Breast epithelium (tissue), 4 donors: ENCODE measurements around the gene AIDA. TPM values are rescaled to one million over a fixed set of nuclear protein-coding genes. Genes with fewer than 3 reads are reported as not detected.

Source experiments
- DNase-seq, 2 donors: peaks; one replicate each; pipeline ENCODE4 v3.0.0-alpha.2; 2019; ENCODE audit warnings: low spot score in 2 of 2
- H3K27ac ChIP-seq, 2 donors: fragments of 200-600 bp; sonication (generic) in 1 of 2; one replicate each; pipeline ENCODE4 v1.5.1; 2016 to 2019; ENCODE audit warnings: mild to moderate bottlenecking in 1 of 2
- H3K27me3 ChIP-seq, 2 donors: fragments of 200-600 bp; sonication (generic) in 1 of 2; one replicate each; pipeline versions ENCODE4 v1.5.1 to v1.6.0; 2017 to 2019; ENCODE audit warnings: control low read depth in 1 of 2, mild to moderate bottlenecking in 1 of 2
- H3K36me3 ChIP-seq: fragments of 200-600 bp; one replicate; pipeline ENCODE4 v1.5.1; 2019
- H3K4me1 ChIP-seq, 2 donors: fragments of 200-600 bp; sonication (generic); one replicate each; pipeline ENCODE4 v1.5.1; 2016 to 2019; ENCODE audit warnings: control low read depth in 1 of 2
- H3K4me3 ChIP-seq, 3 donors: fragments of 200-600 bp; sonication (generic); 1 replicate in 2 of 3; 2 replicates in 1 of 3; pipeline ENCODE4 v1.5.1; 2016 to 2019; ENCODE audit warnings: mild to moderate bottlenecking in 3 of 3, moderate library complexity in 2 of 3
- H3K9me3 ChIP-seq, 2 donors: fragments of 200-600 bp; sonication (generic) in 1 of 2; one replicate each; pipeline ENCODE4 v1.5.1; 2016 to 2019; ENCODE audit warnings: control low read depth in 1 of 2
- POLR2A ChIP-seq: fragments of 450-650 bp; IDR thresholded peaks from one replicate; pipeline ENCODE4 v1.6.1; 2016; ENCODE audit warnings: antibody characterized with exemption, mild to moderate bottlenecking, moderate library complexity
- POLR2AphosphoS5 ChIP-seq, 3 donors: sonication (generic); formaldehyde crosslinking; IDR thresholded peaks; one replicate each; pipeline ENCODE4 v1.6.1; 2017; ENCODE audit warnings: antibody characterized with exemption in 3 of 3
- intact Hi-C: fragments of 100-400 bp; cut with DNase I; formaldehyde crosslinking; loops from one replicate; pipeline ENCODE4 v1.15.1; 2023; ENCODE audit warnings: low total_unique reads
- total RNA-seq, 3 donors: library from RNA; depleted of rRNA; stranded (reverse); fragments of >200 nt; gene quantifications; one replicate each; pipeline ENCODE4 v1.1.0, GENCODE V29; 2016
- TF ChIP-seq, protein P1 (sequence below), 3 donors: fragments of 450-650 bp; IDR thresholded peaks; one replicate each; pipeline ENCODE4 v1.5.1; 2016 to 2017; ENCODE audit warnings: antibody characterized with exemption in 3 of 3, mild to moderate bottlenecking in 3 of 3, moderate library complexity in 3 of 3

The AIDA gene
- total RNA-seq, 3 donors from 2014 or later = 52.2 to 88.0 (median 58.3) TPM

- Histone ChIP-seq H3K27ac (no peak overlapping the region), H3K36me3 (no peaks in the 10 kb centered on the region), H3K4me3 (no peak overlapping the region), H3K9me3 (no peaks in the 10 kb centered on the region), H3K27me3 (no peaks in the 10 kb centered on the region), H3K4me1 (no peaks in the 10 kb centered on the region)
- intact Hi-C loops = loop anchor here (10.0 kb wide), 1 partner anchor 1985 kb away; no protein-coding TSS in a partner anchor
- TF ChIP-seq, protein P1, sequence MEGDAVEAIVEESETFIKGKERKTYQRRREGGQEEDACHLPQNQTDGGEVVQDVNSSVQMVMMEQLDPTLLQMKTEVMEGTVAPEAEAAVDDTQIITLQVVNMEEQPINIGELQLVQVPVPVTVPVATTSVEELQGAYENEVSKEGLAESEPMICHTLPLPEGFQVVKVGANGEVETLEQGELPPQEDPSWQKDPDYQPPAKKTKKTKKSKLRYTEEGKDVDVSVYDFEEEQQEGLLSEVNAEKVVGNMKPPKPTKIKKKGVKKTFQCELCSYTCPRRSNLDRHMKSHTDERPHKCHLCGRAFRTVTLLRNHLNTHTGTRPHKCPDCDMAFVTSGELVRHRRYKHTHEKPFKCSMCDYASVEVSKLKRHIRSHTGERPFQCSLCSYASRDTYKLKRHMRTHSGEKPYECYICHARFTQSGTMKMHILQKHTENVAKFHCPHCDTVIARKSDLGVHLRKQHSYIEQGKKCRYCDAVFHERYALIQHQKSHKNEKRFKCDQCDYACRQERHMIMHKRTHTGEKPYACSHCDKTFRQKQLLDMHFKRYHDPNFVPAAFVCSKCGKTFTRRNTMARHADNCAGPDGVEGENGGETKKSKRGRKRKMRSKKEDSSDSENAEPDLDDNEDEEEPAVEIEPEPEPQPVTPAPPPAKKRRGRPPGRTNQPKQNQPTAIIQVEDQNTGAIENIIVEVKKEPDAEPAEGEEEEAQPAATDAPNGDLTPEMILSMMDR (IDR thresholded peaks at IDR 0.05) = no peak
- TF ChIP-seq POLR2A = no peak
- TF ChIP-seq POLR2AphosphoS5 (IDR thresholded peaks at IDR 0.05) = no peak
- no peak for DNase-seq
These were observed 27.6 kb upstream of the AIDA start for GRCh38 chr1:222739929-222740328.

- Histone ChIP-seq H3K27ac (no peak overlapping the region), H3K27me3 (no peaks in the 10 kb centered on the region), H3K36me3 (no peaks in the 10 kb centered on the region), H3K4me1 (no peaks in the 10 kb centered on the region), H3K4me3 (no peak overlapping the region), H3K9me3 (no peaks in the 10 kb centered on the region)
- no peak for DNase-seq
- TF ChIP-seq, protein P1 (IDR thresholded peaks at IDR 0.05) = no peak
- TF ChIP-seq POLR2A (no peak), POLR2AphosphoS5 (IDR thresholded peaks at IDR 0.05) (no peak)
- intact Hi-C loops = loop anchor here (10.0 kb wide), 1 partner anchor 1985 kb away; no protein-coding TSS in a partner anchor
These were observed 27.2 kb upstream of the AIDA start for GRCh38 chr1:222739465-222739864.

- TF ChIP-seq POLR2A (no peak), POLR2AphosphoS5 (IDR thresholded peaks at IDR 0.05) (no peak)
- TF ChIP-seq, protein P1 (IDR thresholded peaks at IDR 0.05) = no peak
- H3K27ac ChIP-seq = no peak within 1 kb of the TSS
- intact Hi-C loops = loop anchor here (10.0 kb wide), 1 partner anchor 1982 kb away; no protein-coding TSS in a partner anchor
- no peak for DNase-seq
- no peaks in the 10 kb centered on the region for H3K9me3 ChIP-seq
- H3K4me3 ChIP-seq = no peak within 1 kb of the TSS
- H3K27me3 ChIP-seq = no peaks in the 10 kb centered on the region
- H3K4me1 ChIP-seq = no peaks in the 10 kb centered on the region
- no peaks in the 10 kb centered on the region for H3K36me3 ChIP-seq
These were observed 24.7 kb upstream of the AIDA start, which contains the start of gene FAM177B for GRCh38 chr1:222736972-222737371. FAM177B (plus strand) TSS chr1:222737202; CDS start chr1:222746546, 9,344 bp downstream.

GRCh38 chr1:222736470-222736869 is 24.2 kb upstream of the AIDA start:
- no peaks in the 10 kb centered on the region for H3K9me3 ChIP-seq
- no peaks in the 10 kb centered on the region for H3K27me3 ChIP-seq
- no peak for TF ChIP-seq POLR2AphosphoS5 (IDR thresholded peaks at IDR 0.05)
- TF ChIP-seq, protein P1 (IDR thresholded peaks at IDR 0.05) = no peak
- no peak for TF ChIP-seq POLR2A
- DNase-seq = no peak
- intact Hi-C loops = loop anchor here (10.0 kb wide), 1 partner anchor 1982 kb away; no protein-coding TSS in a partner anchor
- H3K4me3 ChIP-seq = no peak overlapping the region
- peaks cover 5% of the 10 kb centered on the region for H3K36me3 ChIP-seq
- H3K27ac ChIP-seq = no peak overlapping the region
- no peaks in the 10 kb centered on the region for H3K4me1 ChIP-seq

GRCh38 chr1:222734740-222735139 is 22.4 kb upstream of the AIDA start:
- Histone ChIP-seq H3K4me1 (no peaks in the 10 kb centered on the region), H3K9me3 (no peaks in the 10 kb centered on the region), H3K36me3 (peaks cover 14% of the 10 kb centered on the region), H3K4me3 (no peak overlapping the region), H3K27ac (no peak overlapping the region), H3K27me3 (no peaks in the 10 kb centered on the region)
- intact Hi-C loops = loop anchor here (10.0 kb wide), 1 partner anchor 1980 kb away; no protein-coding TSS in a partner anchor
- TF ChIP-seq, protein P1 (IDR thresholded peaks at IDR 0.05) = no peak
- DNase-seq = no peak
